ENCODE measurements around the gene GPRIN3. TPM values are rescaled to one million over a fixed set of nuclear protein-coding genes. Genes with fewer than 3 reads are reported as not detected.

The GPRIN3 gene
- total RNA-seq, 2 donors from 2014 or later: 2.1 to 2.3 TPM

- Histone ChIP-seq H3K4me3 (ENCODE audit: low read length) (no peak overlapping the region), H3K9ac (ENCODE audit: extremely low read depth, low read length, poor library complexity, severe bottlenecking) (no peak overlapping the region), H3K4me1 (ENCODE audit: control insufficient read depth, insufficient read depth, low read length) (peaks cover under 1% of the 10 kb centered on the region), H3K27ac (ENCODE audit: low read depth, low read length) (no peak overlapping the region), H3K9me3 (ENCODE audit: control insufficient read depth, low read length) (no peaks in the 10 kb centered on the region), H3K36me3 (ENCODE audit: control insufficient read depth, insufficient read depth, low read length) (no peaks in the 10 kb centered on the region), H3K27me3 (ENCODE audit: control insufficient read depth, insufficient read depth, low read length, poor library complexity, severe bottlenecking) (no peaks in the 10 kb centered on the region)
- no peak overlapping the region for H3K27ac Mint-ChIP-seq
- no peaks in the 10 kb centered on the region for H3K27me3 Mint-ChIP-seq (ENCODE audit: insufficient read depth)
- H3K4me1 Mint-ChIP-seq: peaks cover 3% of the 10 kb centered on the region
- no peaks in the 10 kb centered on the region for H3K9me3 Mint-ChIP-seq
- H3K4me3 Mint-ChIP-seq: no peak overlapping the region
- no peaks in the 10 kb centered on the region for H3K36me3 Mint-ChIP-seq (ENCODE audit: low read depth)
- no peak for DNase-seq
- 84% methylated on average over 1 of the region's 1 CpG; no CpG with 5 or more reads in 1 of the 2 experiments for WGBS, 2 experiments (ENCODE audit: insufficient coverage in 1 of 2, insufficient read length in 1 of 2)
- no peak for TF ChIP-seq CTCF (conservative IDR thresholded peaks at IDR 0.05)
Measured at GRCh38 chr4:89329280-89329679, 21.7 kb upstream of the GPRIN3 start.

- no peaks in the 10 kb centered on the region for H3K4me1 ChIP-seq (ENCODE audit: control insufficient read depth, insufficient read depth, low read length)
- no peaks in the 10 kb centered on the region for H3K9me3 Mint-ChIP-seq
- TF ChIP-seq CTCF (conservative IDR thresholded peaks at IDR 0.05): no peak
- H3K36me3 ChIP-seq (ENCODE audit: control insufficient read depth, insufficient read depth, low read length): no peaks in the 10 kb centered on the region
- no peak for DNase-seq
- H3K4me3 Mint-ChIP-seq: no peak overlapping the region
- H3K27me3 Mint-ChIP-seq (ENCODE audit: insufficient read depth): no peaks in the 10 kb centered on the region
- no peak overlapping the region for H3K9ac ChIP-seq (ENCODE audit: extremely low read depth, low read length, poor library complexity, severe bottlenecking)
- no peaks in the 10 kb centered on the region for H3K4me1 Mint-ChIP-seq
- no peaks in the 10 kb centered on the region for H3K9me3 ChIP-seq (ENCODE audit: control insufficient read depth, low read length)
- no peaks in the 10 kb centered on the region for H3K36me3 Mint-ChIP-seq (ENCODE audit: low read depth)
- H3K27ac ChIP-seq (ENCODE audit: low read depth, low read length): no peak overlapping the region
- no peak overlapping the region for H3K4me3 ChIP-seq (ENCODE audit: low read length)
- no peak overlapping the region for H3K27ac Mint-ChIP-seq
- H3K27me3 ChIP-seq (ENCODE audit: control insufficient read depth, insufficient read depth, low read length, poor library complexity, severe bottlenecking): no peaks in the 10 kb centered on the region
- 88 to 92% methylated on average over 2 of the region's 2 CpGs for WGBS, 2 experiments (ENCODE audit: insufficient coverage in 1 of 2, insufficient read length in 1 of 2)
Measured at GRCh38 chr4:89324671-89325070, 17.1 kb upstream of the GPRIN3 start.

GRCh38 chr4:89322671-89323070 is 15.1 kb upstream of the GPRIN3 start:
- no peaks in the 10 kb centered on the region for H3K9me3 ChIP-seq (ENCODE audit: control insufficient read depth, low read length)
- no peak for TF ChIP-seq CTCF (conservative IDR thresholded peaks at IDR 0.05)
- H3K27me3 ChIP-seq (ENCODE audit: control insufficient read depth, insufficient read depth, low read length, poor library complexity, severe bottlenecking): no peaks in the 10 kb centered on the region
- Mint-ChIP-seq H3K4me3 (no peak overlapping the region), H3K36me3 (ENCODE audit: low read depth) (no peaks in the 10 kb centered on the region), H3K27ac (no peak overlapping the region), H3K4me1 (no peaks in the 10 kb centered on the region), H3K9me3 (no peaks in the 10 kb centered on the region), H3K27me3 (ENCODE audit: insufficient read depth) (no peaks in the 10 kb centered on the region)
- no peaks in the 10 kb centered on the region for H3K36me3 ChIP-seq (ENCODE audit: control insufficient read depth, insufficient read depth, low read length)
- no peak overlapping the region for H3K27ac ChIP-seq (ENCODE audit: low read depth, low read length)
- no peaks in the 10 kb centered on the region for H3K4me1 ChIP-seq (ENCODE audit: control insufficient read depth, insufficient read depth, low read length)
- DNase-seq: no peak
- H3K9ac ChIP-seq (ENCODE audit: extremely low read depth, low read length, poor library complexity, severe bottlenecking): no peak overlapping the region
- H3K4me3 ChIP-seq (ENCODE audit: low read length): no peak overlapping the region
